ENCODE data around the gene SREK1. TPM values are rescaled to one million over a fixed set of nuclear protein-coding genes. Genes with fewer than 3 reads are reported as not detected.

SREK1 gene
- total RNA-seq, 1 donor from 2014 or later, result 68.2 TPM

DNA sequence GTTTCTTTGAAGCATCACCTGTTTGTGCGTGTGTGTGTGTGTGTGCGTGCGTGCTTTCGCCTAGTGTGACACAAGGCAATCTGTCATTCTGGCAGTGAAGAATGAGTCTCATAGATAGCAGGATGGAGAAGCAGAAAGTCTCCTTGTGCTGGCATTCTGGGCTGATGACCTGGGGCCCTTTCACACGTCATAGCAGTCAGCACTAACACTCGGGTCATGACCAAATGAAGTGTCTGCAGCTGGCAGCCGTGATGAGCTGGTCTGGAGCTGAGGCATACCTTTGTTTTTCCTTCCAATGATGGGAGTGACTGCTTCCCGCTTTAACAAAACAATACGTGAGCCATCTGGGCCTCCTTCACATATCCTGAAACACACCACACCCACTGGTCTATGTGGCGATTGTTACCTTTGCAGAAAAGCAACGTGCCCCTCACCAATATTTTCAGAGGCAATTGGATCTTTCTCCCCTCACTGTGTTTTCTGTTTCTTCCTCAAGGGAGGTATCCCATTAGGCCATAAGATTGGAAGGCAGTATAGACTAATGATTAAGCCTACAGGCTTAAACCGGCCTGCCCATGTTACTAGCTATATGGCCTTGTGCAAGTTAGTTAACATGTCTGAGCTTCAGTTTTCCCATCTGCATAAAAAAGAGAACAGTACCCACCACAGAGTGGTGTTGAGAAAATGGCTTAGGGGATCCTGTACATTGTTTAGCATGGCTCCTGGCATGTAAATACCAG, 88.8 kb downstream of the SREK1 start:
- Mint-ChIP-seq H3K4me3 (ENCODE audit: unreplicated experiment) (no peak overlapping the region), H3K36me3 (ENCODE audit: low read depth, unreplicated experiment) (no peaks in the 10 kb centered on the region), H3K4me1 (ENCODE audit: unreplicated experiment) (peaks cover 8% of the 10 kb centered on the region), H3K27me3 (ENCODE audit: unreplicated experiment) (peaks cover 5% of the 10 kb centered on the region), H3K27ac (ENCODE audit: unreplicated experiment) (no peak overlapping the region), H3K9me3 (ENCODE audit: unreplicated experiment) (no peaks in the 10 kb centered on the region)
- TF ChIP-seq, protein P1, sequence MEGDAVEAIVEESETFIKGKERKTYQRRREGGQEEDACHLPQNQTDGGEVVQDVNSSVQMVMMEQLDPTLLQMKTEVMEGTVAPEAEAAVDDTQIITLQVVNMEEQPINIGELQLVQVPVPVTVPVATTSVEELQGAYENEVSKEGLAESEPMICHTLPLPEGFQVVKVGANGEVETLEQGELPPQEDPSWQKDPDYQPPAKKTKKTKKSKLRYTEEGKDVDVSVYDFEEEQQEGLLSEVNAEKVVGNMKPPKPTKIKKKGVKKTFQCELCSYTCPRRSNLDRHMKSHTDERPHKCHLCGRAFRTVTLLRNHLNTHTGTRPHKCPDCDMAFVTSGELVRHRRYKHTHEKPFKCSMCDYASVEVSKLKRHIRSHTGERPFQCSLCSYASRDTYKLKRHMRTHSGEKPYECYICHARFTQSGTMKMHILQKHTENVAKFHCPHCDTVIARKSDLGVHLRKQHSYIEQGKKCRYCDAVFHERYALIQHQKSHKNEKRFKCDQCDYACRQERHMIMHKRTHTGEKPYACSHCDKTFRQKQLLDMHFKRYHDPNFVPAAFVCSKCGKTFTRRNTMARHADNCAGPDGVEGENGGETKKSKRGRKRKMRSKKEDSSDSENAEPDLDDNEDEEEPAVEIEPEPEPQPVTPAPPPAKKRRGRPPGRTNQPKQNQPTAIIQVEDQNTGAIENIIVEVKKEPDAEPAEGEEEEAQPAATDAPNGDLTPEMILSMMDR (IDR thresholded peaks at IDR 0.05; ENCODE audit: unreplicated experiment), result no peak
- DNase-seq (ENCODE audit: low spot score), result no peak

Other genes with a start within 250 kb of the SREK1 start
- 93.3 TPM for gene ERBIN, start 217.7 kb upstream of the SREK1 start, total RNA-seq (ENCODE audit: unreplicated experiment)